Measurements from ENCODE around the gene KBTBD8.

KBTBD8 gene

GRCh38 chr3:66997560-66998112 lies 471 bp upstream of the KBTBD8 start:
- no peak for DNase-seq (ENCODE audit: low spot score)

GRCh38 chr3:66998904-66999235 lies 763 bp downstream of the KBTBD8 start:
- no peak for DNase-seq (ENCODE audit: low spot score)

- no peak for DNase-seq (ENCODE audit: low spot score)
Observed at GRCh38 chr3:67000009-67000408, 1.9 kb downstream of the KBTBD8 start.

GRCh38 chr3:67001086-67001861 lies 3.2 kb downstream of the KBTBD8 start:
- DNase-seq (ENCODE audit: low spot score): no peak

- no peak for DNase-seq (ENCODE audit: low spot score)
Observed at GRCh38 chr3:67005974-67006373, 7.9 kb downstream of the KBTBD8 start.

GRCh38 chr3:67006460-67006859 lies 8.4 kb downstream of the KBTBD8 start:
- DNase-seq (ENCODE audit: low spot score): no peak

GRCh38 chr3:67008388-67008787 lies 10.3 kb downstream of the KBTBD8 start:
- DNase-seq (ENCODE audit: low spot score): no peak

GRCh38 chr3:67009716-67010115 lies 11.6 kb downstream of the KBTBD8 start:
- no peak for DNase-seq (ENCODE audit: low spot score)

- no peak for DNase-seq (ENCODE audit: low spot score)
Observed at GRCh38 chr3:67011414-67012131, 13.5 kb downstream of the KBTBD8 start.

- no peak for DNase-seq (ENCODE audit: low spot score)
Observed at GRCh38 chr3:67012564-67012963, 14.5 kb downstream of the KBTBD8 start.

- no peak for DNase-seq (ENCODE audit: low spot score)
Observed at GRCh38 chr3:67015702-67016484, 17.8 kb downstream of the KBTBD8 start.

GRCh38 chr3:67016522-67017080 lies 18.5 kb downstream of the KBTBD8 start:
- DNase-seq (ENCODE audit: low spot score): no peak

GRCh38 chr3:67017211-67017610 lies 19.1 kb downstream of the KBTBD8 start:
- DNase-seq (ENCODE audit: low spot score): no peak

- no peak for DNase-seq (ENCODE audit: low spot score)
Observed at GRCh38 chr3:67018105-67018788, 20.1 kb downstream of the KBTBD8 start.

- DNase-seq (ENCODE audit: low spot score): no peak
Observed at GRCh38 chr3:67018789-67019526, 20.9 kb downstream of the KBTBD8 start.

GRCh38 chr3:67028001-67028784 lies 30.1 kb downstream of the KBTBD8 start:
- DNase-seq (ENCODE audit: low spot score): no peak

- no peak for DNase-seq (ENCODE audit: low spot score)
Observed at GRCh38 chr3:67030785-67031740, 33.0 kb downstream of the KBTBD8 start.

- no peak for DNase-seq (ENCODE audit: low spot score)
Observed at GRCh38 chr3:67031986-67032385, 33.9 kb downstream of the KBTBD8 start.
